GM19372 (cell line): Measurements from ENCODE around the gene RYR1.
"Not testable (repeated sequence)": the region's sequence is repeated elsewhere in the genome, so short reads cannot be mapped to it uniquely, and the experiment has no call there.

Experiments used
- ATAC-seq: cut with Tn5 transposase; IDR thresholded peaks from one replicate; pipeline ENCODE4 v1.9.1; 2021; ENCODE audit warnings: mild to moderate bottlenecking, low read depth, moderate library complexity; ENCODE audit not compliant: unreplicated experiment

The RYR1 gene

DNA sequence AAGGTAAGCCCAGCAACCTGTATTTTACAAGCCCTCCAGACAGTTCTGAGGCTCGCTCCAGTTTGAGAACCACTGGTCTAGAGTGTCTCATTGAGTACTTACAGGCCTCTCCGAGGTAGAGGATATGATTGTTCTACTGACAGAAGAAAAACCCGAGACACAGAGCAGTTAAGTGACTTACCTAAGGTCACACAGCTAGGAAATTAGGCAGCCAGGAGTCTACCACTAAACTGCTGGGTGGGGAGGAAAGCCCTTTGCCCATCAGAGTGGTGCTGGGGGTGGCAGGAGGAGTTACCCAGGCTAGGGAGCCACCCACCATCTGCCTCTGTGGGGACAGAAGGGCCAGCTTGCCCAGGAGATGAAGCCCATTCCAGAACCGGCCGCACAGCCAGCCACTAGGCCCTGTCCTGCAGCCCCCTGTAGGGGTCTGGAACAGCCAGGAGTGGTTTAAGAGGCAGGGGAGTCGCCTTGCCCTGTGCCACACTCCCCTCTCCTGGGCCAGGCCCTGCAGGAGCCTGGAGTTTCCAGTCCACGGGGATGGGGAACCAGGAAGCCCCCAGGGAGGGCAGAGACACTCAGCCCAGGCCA is 8.2 kb upstream of the RYR1 start:
- no peak for ATAC-seq

DNA sequence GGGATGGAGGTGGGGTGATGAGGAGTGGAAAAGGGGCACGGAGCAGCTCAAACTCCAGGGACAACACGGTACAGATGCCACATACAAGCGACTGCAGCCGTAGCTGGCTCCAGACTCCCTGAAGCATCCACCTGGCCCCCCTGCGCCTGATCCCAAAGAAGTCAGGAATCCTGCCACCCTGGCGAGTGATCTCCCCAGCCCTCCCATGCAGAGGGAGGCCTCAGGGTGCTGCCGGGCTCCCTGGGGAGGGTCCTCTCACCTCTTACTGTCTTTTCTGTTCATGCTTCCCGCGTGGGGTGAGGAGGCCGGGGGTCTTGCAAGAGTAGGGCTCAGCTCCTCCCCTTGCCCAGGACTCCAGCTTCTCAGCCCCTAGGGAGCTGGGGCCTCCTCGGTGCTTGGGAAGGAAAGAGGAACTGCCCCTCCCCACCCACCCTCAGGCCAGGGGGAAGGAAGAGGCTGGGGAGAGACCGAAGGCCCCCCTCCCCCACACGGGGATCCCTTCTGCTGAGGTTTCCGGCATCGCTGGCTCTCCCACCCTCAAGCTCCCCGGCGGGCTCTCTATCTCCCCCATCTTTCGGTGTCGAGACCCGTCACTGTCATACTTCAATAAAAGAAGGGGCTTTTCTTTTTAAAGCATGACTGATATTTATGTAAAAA is 7.6 kb upstream of the RYR1 start, which contains the start of gene RASGRP4:
RASGRP4 (minus strand) TSS at position 410 of the 657 bp plus-strand sequence; CDS start at position 282, 128 bp downstream.
- no peak for ATAC-seq

DNA sequence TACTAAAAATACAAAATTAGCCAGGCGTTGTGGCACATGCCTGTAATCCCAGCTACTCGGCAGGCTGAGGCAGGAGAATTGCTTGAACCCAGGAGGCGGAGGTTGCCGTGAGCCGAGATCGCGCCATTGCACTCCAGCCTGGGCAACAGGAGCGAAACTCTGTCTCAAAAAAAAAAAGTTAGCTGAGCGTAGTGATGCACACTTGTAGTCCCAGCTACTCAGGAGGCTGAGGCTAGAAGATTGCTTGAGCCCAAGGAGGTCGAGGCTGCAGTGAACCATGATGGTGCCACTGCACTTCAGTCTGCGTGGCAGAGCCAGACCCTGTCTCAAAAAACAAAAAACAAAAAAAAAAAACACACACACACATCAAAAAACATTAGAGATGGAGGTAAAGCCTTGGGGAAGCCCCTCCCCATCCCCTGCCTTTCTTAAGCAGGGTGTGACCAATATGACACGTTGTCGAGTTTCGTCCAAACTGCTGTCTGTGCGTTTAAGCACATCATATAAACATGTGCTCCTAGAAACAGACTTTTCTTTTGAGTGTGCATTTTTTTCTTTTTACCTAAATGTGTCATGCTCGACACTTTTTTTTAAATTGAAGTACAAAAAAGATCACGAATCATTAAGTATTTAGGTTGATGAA is 6.3 kb upstream of the RYR1 start:
- not testable (repeated sequence) for ATAC-seq

DNA sequence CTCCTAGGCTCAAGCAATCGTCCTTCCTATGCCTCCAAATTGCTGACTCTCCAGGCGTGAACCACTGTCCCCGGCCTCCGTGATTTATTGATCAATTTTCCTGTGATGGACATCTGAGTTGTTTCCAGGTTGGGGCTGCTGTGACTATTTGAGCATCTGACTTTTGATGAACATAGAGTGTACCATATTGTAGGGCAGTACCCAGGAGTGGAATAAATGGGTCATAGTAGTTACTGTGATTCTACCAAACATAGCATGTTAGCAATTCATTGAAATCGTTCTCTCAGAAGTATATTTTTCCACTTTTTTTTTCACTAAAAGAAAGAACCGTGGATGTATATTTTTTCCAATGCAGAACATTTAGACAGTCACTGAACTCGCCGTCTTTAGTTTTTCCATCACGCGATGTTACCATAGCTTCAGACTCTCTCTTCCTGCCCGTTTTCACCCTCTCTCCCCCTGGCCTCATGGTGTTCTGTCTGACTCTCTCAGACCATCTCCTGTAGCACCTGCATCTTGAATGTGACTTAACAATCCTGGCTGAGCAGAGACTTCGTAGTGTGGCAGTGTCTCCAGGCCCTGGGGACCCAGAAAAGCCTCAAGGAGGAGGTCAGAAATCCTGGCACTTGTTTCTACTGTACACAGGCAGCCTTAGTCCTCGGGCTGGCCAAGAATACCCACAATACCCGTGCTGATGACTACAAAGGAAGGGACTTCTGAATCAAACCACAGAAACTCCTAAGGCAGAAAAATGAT is 4.3 kb upstream of the RYR1 start:
- no peak for ATAC-seq

DNA sequence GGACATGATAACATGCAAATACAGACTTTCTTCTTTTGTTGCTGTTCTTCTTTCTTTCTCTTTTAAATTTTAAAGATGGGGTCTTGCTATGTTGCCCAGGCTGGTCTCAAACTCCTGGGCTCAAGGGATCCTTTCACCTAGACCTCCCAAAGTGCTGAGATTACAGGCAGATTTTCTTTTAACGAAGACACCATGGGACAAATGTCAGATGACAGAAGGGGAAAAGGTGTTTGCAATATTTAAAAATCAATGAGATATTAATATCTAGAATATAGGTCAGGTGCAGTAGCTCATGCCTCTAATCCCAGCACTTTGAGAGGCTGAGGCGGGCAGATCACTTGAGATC is 3.7 kb upstream of the RYR1 start:
- ATAC-seq: no peak

DNA sequence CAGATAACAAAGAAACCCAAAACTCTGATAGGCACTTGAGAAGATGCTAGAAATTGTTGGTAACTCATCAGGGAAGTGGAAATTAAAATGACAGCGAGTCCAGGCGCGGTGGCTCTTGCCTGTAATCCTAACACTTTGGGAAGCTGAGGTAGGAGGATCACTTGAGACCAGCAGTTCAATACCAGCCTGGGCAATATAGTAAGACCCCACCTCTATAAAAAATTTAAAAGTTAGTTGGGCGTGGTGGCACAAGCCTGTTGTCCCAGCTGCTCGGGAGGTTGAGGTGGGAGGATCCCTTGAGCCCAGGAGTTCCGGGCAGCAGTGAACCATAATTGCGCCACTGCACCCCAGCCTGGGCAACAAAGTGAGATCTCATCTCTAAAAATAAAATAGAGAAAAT is 2.6 kb upstream of the RYR1 start:
- no peak for ATAC-seq

DNA sequence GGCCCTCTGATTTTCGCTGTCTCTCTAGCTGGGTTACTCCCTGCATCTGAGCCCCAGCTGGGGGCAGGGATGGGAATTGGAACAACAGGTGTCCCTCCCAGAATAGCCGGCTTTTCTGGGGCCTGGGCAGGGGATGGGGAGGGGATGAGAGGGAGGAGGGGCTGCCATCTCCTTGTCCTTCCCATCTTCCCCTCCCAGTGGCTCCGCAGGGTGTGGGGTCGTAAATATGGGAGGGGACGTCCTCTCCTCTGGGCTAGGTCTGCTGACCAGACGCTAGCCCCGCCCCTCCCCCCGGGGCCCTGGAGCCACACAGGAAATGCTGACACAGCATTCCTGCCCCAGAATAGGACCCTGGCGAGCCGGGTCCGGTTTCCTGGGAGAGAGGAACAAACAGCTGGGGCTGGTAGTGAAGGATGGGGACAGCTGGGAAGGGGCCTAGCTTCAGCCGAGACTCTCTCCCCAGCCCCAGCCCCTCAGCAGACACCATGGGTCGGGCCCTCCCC is 1.1 kb downstream of the RYR1 start:
- ATAC-seq: no peak

DNA sequence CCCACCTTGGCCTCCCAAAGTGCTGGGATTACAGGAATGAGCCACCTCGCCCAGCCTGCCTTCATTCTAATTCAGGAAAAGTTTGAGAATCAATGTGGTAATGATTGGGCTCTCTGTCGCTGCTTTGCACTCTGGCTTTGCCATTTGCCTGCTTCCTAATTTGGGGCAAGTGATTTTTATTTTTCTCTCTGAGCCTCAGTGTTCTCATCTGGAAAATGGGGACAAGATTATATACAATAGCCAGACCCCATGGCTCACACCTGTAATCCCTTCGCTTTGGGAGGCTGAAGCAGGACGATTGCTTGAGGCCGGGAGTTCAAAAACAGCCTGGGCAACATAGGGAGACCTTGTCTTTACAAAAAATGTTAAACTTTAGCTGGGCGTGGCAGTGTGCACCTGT is 3.8 kb downstream of the RYR1 start:
- ATAC-seq: no peak

DNA sequence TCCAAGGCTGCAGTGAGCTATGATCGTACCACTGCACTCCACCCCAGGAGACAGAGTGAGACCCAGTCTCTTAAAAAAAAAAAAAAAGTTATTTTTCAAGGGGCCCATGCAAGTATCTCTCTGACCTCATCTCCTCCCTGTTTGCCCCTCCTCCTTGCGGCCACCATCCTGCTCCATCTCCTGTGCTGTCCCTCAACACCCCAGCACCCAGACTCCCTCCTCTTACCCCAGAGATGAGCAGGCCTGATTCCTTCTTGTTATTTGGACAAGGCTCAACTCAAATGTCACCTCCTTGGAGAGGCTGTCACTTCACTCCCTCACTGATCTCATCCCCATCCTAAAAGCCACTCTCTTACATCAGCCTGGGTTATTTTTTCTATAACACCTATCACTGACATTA is 4.4 kb downstream of the RYR1 start:
- no peak for ATAC-seq

DNA sequence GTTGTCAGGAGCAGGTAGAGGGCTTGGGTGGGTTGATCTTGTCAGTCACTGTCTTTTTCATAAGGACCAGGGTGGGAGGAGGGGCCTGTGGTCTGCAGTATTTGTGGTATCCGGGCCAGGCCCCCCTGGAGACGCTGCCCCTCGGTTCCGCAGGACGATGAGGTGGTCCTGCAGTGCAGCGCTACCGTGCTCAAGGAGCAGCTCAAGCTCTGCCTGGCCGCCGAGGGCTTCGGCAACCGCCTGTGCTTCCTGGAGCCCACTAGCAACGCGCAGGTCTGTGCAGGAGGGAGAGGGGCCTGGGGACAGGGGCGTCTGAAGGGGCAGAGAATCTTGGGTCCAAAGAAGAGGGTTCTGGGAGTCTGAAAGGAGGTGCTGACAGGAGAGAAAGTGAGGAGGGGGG is 7.1 kb downstream of the RYR1 start:
- no peak for ATAC-seq

DNA sequence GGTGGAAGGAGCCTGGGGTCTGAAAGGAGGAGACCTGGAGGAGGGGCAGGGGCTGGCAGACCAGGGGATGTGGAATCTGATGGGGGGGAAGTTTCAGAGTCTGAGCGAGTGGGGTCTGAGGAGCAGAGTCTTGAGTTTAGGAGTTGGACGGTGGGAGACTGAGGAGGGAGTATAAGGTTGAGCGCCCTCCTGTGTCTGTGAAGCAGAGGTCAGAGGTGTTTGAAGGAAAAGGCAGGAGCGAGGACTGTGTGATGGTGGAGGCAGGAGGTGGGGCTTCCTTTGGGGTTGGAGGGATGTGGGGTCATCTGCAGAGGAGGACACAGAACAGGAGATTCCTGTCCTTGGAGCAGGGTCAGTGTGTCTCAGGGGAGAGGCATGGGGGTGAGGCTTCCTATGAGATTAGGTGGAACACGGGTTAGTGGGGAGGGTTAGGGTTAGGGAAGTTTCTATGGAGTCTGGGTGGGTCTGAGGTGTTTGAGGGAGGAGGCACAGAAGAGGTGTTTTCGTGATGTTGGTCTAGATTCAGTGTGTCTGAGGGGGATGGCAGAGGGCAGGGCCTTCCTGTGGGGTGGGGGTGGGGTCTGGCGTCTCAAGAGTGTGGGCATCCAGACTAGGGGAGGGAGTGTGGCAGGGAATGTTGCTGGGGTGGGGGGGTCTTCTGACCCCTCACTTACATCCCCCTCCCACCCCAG is 8.3 kb downstream of the RYR1 start:
- no peak for ATAC-seq

DNA sequence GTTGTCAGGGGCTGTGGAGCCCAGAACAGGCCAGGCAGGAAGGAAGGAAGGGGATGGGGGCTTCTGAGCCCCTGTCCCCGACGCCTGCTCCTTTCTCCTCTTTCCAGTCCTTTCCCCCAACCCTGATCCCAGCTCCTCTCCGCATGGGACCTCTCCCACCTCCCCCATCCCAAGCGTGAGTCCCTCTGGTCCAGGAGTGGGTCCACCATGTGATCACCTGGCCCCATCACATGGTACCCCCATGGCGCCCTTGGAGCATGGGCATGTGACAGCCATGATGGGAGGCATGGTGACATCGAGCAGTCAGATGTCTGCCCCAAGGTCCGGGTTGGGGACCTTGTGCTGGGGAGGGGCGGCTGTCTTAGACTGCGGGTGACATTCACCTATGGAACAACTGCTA is 9.2 kb downstream of the RYR1 start:
- no peak for ATAC-seq

DNA sequence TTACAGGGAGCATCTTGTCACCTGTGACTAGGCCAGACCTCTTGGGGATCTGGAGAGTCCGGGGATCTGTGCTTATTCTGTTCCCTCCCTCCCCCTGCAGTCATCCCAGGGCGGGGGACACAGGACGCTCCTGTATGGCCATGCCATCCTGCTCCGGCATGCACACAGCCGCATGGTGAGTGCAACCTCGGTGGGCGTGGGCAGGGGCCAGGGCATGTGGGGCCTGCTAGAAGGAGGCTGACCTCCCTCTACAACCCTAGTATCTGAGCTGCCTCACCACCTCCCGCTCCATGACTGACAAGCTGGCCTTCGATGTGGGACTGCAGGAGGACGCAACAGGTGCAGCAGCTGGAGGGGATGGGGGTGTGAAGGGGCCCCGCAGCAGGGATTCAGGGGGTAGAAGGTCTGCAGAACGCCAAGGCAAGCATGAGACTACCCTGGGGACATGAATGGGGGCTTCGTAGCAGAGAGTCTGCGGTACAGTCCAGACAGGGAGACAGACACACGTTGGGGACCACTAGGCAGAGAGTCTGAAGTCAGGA is 10.0 kb downstream of the RYR1 start:
- no peak for ATAC-seq

DNA sequence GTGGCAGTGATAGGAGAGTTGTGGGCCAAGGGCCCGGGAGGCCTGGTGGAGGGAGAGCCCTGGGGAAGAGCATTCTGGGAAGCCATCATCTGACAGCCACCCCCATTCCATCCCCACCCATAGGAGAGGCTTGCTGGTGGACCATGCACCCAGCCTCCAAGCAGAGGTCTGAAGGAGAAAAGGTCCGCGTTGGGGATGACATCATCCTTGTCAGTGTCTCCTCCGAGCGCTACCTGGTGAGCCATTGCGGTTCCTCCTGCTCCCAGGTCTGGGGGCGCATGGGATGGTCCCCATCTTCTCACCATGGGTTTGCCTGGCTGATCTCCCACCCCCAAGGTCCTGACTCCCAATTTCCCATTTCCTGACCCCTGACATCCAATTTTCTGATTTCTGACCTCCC is 10.5 kb downstream of the RYR1 start:
- no peak for ATAC-seq

DNA sequence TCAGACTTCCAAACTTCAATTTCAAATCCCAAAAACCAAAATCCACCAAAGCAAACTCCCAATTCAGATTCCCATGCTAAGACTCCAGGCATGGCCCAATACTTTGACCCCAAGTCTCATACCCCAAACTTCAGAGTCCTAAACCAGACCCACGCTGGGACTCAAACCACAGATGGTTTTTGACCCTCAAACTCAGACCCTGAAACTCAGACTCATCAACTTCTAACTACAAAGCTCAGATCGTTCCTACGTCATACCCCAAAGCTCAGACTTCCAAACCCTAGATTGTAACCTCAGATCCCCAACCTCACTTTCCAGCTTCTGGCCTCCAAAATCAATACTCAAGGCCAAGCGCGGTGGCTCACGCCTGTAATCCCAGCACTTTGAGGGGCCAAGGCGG is 11.9 kb downstream of the RYR1 start:
- no peak for ATAC-seq

DNA sequence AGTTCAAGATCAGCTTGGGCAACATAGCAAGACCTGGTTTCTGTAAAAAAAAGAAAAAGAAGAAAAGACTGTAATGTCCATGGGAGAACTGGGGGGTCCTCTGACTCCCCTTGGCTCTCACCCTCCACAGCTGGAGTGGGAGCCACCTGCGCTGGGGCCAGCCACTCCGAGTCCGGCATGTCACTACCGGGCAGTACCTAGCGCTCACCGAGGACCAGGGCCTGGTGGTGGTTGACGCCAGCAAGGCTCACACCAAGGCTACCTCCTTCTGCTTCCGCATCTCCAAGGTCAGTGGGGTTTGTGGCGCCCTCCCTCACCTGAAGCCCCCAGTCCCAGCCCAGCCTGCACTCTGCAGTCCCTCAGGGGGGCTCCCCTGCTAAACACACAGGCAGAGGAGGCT is 14.7 kb downstream of the RYR1 start:
- no peak for ATAC-seq

DNA sequence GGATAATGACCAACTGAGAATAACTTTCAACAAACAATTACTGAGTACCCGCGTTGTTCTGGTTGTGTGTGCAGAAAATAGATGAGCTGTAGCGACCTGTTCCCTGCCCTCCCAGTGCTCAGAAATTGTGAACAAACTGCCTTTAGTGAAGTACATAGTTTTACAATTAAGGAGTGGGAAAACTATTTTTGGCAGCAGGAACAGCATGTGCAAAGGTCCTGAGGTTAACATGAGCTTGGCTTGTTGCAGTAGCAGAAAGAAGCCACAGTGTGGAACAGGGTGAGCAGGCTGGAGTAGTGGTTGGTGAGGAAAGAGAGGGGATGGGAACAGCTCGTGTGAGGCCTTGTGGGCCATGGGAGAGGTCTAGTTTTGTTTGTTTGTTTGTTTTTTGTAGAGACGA is 16.0 kb downstream of the RYR1 start:
- ATAC-seq: no peak

DNA sequence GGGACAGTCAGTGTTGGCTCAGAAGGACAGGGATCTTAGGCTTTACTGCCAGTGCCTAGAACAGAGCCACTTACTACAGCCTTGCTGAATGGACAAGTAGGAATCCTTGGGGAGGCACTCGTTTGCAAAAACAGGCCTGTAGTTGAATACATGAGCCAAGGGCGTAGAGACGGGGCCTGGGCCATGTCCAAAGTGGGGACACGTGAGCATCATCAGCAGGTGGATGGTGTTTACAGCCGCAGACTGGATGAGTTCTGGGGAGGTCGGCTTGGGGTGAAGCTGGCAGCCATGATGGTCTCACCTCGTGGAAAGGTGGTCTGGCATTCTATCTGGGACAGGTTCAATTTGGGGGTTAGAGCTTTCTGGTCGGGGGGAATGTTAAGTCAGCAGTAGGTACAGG is 17.5 kb downstream of the RYR1 start:
- no peak for ATAC-seq

DNA sequence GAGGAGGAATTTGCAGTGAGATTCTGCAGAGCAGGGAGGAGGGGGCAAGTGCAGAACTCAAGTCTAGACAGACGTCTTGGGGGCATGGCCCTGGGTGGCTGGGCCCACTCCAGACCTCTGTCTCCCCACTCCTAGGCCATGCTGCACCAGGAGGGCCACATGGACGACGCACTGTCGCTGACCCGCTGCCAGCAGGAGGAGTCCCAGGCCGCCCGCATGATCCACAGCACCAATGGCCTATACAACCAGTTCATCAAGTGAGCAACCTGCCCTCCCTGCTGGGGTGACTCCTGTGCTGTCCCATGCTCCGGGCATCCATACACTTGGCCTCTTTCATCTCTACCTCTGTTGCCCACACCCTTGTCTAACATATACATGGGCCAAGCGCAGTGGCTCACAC is 18.1 kb downstream of the RYR1 start:
- ATAC-seq: no peak
